Activated T-cell treated with anti-CD3 and anti-CD28 coated beads for 1 hour (primary cell): ENCODE measurements around the gene TPBGL.
A peak's percentile ranks its signal among the peaks of the same experiment; 100 is the strongest.

ENCODE experiments used
- DNase-seq: peaks from one replicate; pipeline ENCODE4 v3.0.0-alpha.2; 2020; ENCODE audit warnings: low read depth

TPBGL gene

GRCh38 chr11:75240311-75241035 lies at the start of gene TPBGL:
Gene TPBGL, plus strand, starts transcription at chr11:75240774. Its CDS starts 276 bp downstream, at chr11:75241050.
- DNase-seq = no peak

DNA sequence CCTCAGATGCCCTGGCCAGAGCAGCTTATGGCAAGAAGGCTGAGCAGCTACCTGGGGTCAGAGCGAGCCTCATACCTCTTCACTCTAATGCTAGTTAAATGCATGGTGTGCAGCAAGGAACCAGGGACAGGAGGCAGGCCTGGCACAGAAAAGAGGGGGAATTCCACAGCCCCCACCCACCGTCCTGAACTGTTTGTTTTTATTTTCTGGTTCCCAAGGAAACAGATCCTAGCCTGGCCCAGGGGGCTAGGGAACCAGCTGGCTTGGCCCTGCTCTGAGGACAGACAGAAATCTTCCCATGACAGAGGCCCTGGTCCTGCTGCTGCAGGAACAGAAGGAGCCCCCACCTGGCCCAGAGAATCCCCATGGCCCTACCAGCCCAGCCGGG lies 49.2 kb upstream of the TPBGL start:
- no peak for DNase-seq

- DNase-seq = no peak
These were observed 47.3 kb upstream of the TPBGL start for GRCh38 chr11:75193271-75193670.

DNA sequence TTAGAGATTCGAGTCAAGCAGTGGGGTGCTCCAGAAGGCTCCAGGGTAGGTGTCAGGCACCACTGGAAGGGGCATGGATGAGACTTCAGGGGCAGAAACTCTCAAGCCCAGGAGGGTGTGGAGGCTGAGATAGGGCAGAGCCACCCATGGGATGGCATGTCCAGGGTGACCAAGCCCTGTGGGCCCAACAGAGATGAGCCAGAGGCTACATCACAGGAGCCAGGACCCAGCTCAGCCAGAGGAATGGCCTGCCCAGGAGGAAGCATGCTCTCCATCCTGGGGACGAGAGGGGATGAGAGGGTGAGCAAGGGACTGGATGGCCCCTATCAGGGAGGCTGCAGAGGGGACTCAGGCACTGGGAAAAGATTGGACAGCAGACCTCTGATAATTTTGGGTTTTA lies 46.9 kb upstream of the TPBGL start:
- no peak for DNase-seq

DNA sequence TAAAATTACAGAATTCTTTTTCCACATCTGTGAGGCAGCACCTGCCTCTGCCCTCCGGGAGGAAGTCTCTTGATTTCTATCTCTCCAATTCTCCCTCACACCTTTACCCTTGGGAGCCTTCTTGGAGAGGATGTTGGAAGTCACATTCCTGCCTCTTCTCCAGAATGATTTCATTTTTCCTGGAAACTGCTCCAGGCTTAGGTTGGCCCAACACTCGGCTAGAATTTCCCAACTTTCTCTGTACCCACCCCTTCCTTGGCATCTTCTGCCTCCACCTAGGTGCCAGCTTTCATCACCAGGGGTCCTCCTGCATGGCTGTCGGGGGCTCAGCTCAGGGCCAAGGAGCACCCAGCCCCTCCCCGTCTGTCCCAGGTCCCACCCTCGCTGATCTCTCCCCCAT lies 46.4 kb upstream of the TPBGL start:
- DNase-seq = no peak

DNA sequence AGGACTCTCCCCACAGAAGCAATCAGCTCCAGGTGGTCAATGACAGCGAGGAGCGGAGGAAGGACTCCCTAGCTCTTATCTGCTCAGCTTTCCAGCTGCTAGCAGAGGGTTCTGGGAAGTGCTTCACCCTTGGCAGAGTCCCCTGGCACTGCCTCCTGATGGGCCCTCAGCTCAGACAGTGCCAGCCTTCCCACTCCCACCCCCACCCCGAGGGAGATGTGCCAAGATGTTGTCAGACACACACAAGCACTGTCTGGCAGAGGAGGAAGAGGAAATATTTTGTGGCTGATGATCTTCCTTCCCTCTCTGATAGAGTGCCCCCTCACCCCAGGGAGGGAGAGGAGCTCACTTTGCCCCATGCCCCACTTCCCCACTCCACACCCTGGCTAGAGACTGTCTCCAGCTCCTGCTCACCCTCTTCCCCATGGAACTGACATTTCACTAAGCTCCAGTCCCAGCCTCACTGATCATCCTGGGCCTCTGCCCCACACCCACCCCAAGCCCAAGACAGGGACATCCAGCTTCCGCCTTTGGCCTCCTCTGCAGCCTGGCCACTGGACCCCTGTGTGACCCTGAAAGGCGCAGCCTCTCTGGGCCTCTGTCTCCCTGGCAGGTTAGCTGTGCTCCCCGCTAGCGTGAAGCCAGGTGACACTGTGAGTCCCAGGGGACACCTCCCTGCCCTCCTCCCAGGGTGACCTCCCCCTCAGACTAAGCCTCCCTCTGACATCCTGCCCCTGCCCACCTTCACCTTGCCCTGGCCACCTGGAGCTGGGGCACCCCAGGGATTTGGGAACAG lies 45.2 kb upstream of the TPBGL start:
- no peak for DNase-seq

DNA sequence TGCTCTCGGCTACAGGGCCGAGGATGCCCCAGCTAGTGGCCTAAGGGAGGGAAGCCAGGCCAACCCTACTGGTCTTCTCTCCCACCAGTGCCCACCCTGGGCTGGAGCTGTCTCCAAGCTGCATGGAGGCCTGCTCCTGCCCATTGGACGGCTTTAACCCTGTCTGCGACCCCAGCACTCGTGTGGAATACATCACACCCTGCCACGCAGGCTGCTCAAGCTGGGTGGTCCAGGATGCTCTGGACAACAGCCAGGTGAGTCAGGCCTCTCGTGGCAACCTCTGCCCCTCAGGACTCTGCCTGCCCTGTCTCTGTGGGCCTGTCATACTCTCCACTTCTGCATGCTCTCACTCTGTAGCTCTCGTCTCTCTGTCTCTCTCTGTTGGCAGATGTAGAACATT lies 44.1 kb upstream of the TPBGL start:
- no peak for DNase-seq

GRCh38 chr11:75197512-75198277 lies 42.9 kb upstream of the TPBGL start:
- no peak for DNase-seq

DNA sequence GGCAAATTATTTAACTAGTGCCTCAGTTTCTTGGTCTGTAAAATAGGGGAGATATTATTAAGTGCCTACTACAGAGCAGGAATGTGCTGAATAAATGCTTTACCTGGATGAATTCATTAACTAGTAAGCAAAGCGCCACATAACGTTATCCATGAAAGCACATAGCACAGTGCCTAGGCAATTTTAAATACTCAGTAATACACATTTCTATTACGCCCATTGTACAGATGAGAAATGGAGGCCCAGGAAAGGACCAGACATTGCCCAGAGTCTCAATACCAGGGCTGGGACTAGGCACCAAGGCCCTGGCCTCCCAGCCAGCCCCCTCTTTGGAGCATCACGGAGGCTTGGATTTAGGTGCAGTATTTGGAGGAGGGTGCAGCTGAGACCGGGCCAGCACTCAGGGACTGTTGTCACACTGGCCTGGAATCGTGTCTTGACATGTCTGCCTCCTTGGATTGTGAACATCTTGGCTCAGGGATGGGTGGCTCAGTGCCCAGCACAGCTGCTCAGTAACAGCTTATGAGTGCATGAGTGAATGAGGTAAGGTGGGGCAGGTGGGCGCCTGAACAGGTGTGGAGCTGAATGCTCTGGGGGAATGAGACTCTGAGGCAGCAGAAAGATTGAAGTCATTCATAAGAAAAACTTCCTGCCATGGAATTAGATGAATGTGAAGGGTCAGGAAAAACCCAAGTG lies 42.1 kb upstream of the TPBGL start:
- no peak for DNase-seq

- no peak for DNase-seq
These were observed 41.1 kb upstream of the TPBGL start for GRCh38 chr11:75199412-75199955.

GRCh38 chr11:75200051-75200450 lies 40.5 kb upstream of the TPBGL start:
- no peak for DNase-seq

DNA sequence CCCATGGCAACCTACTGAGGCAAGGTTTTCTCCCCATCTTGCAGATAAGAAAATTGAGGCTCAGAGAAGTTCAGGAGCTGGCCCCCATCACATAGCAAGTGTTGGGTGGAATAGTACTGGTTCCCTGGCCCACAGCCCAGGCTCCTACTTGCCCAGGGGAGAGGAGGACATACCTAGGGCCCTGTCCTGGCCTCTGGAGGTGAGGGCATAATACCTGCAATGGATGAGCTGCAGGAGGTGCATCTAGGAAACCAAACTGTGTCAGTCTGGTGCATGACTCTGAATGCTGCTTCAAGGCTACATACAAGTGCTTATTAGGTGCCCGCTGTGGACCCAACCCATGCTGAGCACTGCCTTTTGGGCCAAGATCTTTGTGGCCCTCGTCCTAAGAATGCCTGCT lies 40.0 kb upstream of the TPBGL start:
- DNase-seq = no peak

DNA sequence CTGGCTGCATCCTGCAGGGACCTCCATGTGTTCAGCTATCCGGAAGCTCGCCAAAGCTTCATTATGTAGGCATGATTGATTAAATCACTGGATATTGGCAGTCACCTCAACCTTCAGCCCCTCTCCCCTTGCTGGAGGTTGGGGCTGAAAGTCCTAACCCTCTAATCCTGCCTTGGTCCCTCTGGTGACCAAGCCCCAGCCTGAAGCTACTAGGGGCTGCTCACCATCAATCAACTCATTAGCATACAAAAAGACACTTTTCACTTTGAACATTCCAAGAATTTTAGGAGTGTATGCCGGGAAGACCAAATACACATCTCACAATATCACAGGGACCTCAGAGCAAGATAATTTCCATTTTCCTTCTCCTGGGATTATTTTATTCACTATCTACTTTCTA lies 38.8 kb upstream of the TPBGL start:
- no peak for DNase-seq

DNA sequence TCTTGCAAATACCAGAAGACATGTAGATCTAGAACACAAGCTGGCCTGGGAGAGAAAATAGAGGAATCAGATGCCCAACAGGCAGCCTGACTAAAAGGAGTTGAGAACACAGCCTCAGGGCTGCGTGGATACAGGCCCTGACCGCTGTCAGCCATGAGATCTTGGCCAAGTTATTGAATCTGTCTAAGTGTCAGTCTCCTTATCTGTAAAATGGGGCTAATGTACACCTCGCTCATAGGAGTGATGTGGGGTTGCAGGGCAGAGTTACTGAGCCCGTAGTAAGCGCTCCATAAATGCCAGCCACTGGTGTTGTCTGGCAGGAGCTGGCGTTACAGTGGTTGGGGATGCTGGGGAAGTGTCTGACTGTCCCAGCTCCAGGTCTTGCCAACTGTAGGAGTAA lies 38.4 kb upstream of the TPBGL start:
- DNase-seq = no peak

- DNase-seq = no peak
These were observed 37.4 kb upstream of the TPBGL start for GRCh38 chr11:75203138-75203537.

DNA sequence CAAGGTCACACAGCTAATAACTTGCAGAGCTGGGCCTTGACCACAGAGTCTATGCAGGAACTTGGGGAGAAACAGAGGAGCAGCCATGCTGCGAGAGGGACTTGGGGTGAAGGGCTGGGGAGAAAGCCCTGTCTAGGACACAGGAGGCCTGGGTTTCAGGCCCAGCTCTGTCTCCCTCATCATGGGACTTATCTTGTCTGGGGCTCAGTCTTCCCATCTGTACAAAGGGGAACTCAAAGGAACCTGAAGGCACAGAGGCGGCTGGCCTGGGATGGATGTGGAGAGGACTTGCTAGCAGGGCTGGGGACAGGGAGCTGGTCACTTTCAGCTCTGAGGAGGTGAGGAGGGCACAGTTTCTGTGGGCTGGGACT lies 36.9 kb upstream of the TPBGL start:
- DNase-seq = no peak

- no peak for DNase-seq
These were observed 36.4 kb upstream of the TPBGL start for GRCh38 chr11:75204012-75204674.

DNA sequence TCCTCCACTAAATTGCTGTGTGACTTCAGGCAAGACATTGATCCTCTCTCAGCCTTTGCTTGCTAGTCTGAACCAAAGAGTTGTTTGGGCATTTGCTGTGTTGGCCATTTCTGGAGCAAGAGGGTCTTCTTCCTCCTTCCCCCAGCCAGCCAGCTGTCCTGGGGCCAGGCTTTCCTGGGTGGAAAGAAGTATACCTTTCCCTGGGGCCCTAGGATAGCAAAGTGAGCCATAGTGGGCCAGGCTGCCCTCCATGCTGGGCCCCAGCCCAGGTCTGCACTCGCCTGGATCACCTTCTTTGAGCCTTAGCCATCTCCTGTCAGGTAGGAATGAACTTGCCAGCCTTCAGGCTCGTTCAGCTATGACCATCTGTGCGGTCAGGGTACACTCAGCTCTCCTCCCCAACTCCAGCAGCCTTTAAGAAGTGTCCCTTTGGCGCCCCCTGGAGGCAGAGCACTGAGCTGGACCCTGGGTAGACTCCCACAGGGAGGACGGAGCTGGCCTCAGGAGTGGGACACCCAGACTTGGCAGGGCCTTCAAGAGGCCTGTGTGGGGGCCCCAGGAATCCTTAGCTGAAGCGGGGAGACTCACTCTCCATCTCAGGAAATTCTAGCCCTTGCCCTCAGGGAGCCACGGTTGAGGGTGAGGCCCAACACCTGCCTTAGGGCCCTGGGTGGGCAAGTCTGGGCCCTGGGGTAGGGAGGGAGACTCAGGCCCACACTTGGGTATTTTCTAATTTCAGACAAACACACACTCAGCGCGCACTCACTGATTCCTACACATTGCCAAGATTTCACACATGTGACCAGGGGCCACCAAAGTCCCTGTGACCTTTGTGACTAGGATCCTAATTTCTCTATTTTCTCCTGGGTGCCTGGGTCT lies 35.6 kb upstream of the TPBGL start:
- DNase-seq = peak; percentile 84

DNA sequence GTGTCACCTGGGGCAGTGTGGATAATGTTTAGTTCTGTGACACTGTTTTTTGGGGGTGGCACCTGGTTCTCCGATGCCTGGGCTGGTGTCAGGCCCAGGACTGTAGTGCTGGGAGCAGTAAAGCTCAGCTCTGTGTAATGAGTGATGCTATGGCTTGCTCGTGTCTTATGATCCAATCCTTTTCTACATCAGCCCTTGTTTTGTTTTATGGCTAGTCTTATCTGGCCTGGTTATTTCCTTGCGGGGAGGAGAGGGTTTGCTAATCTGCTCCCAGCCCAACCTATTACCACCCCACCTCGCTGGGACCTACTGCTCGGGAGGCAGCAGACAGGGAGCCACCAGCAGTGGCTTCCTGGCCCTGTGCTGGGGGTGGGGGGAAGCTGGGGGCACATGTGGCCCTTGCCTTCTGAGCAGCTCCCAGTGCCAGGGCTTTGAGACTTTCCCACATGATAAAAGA lies 35.0 kb upstream of the TPBGL start:
- DNase-seq = no peak

GRCh38 chr11:75208446-75208845 lies 32.1 kb upstream of the TPBGL start:
- no peak for DNase-seq
